ENCODE measurements around the gene CCSAP.
"Not testable (repeated sequence)": the region's sequence is repeated elsewhere in the genome, so short reads cannot be mapped to it uniquely, and the experiment has no call there.

CCSAP gene

GRCh38 chr1:229364207-229365065 lies 21.6 kb upstream of the CCSAP start:
- no peak for DNase-seq (ENCODE audit: low spot score)

GRCh38 chr1:229363723-229364122 lies 20.9 kb upstream of the CCSAP start:
- DNase-seq (ENCODE audit: low spot score), result no peak

DNA sequence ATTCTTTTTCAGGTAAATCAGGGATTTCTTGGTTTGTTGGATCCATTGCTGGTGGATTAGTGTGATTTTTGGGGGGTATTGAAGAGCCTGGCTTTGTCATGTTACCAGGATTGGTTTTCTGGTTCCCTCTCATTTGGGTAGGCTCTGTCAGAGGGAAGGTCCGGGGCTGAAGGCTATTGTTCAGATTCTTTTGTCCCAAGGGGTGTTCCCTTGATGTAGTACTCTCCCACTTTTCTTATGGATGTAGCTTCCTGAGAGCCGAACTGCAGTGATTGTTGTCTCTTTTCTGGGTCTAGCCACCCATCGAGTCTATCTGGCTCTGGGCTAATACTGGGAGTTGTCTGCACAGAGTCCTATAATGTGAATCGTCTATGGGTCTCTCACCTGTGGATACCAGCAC lies 17.6 kb upstream of the CCSAP start:
- DNase-seq (ENCODE audit: low spot score), result no peak

DNA sequence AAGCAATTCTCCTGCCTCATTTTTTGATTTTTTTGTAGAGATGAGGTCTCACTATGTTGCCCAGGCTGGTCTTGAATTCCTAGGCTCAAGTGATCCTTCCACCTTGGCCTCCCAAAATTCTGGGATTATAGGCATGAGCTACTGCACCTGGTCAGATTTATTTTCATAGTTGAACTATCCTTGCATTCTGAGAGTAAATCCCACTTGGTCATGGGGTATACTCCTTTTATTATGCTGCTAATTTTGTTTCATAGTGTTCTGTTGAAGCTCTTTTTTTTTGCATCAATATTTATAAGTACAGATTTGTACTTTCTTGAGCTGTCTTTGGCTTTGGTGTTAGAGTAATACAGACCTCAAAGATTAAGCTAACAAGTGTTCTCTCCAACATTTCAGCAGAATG lies 12.8 kb upstream of the CCSAP start:
- DNase-seq (ENCODE audit: low spot score), result no peak

- no peak for DNase-seq (ENCODE audit: low spot score)
Observed at GRCh38 chr1:229354226-229354625, 11.4 kb upstream of the CCSAP start.

DNA sequence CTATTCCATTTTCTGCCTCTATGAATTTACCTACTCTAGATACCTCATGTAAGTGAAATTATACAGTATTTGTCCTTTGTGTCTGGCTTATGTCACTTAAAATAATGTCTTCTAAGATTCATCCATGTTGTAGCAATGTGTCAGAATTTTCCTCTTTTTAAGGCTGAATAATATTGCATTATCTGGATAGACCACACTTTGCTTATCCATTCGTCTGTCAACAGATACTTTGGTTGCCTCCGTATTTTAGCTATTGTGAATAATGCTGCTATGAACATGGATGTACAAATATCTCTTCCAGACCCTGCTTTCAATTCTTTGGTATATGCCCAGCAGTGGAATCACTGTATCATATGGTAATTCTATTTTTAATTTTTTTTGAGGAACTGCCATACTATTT lies 10.1 kb upstream of the CCSAP start:
- no peak for DNase-seq (ENCODE audit: low spot score)

DNA sequence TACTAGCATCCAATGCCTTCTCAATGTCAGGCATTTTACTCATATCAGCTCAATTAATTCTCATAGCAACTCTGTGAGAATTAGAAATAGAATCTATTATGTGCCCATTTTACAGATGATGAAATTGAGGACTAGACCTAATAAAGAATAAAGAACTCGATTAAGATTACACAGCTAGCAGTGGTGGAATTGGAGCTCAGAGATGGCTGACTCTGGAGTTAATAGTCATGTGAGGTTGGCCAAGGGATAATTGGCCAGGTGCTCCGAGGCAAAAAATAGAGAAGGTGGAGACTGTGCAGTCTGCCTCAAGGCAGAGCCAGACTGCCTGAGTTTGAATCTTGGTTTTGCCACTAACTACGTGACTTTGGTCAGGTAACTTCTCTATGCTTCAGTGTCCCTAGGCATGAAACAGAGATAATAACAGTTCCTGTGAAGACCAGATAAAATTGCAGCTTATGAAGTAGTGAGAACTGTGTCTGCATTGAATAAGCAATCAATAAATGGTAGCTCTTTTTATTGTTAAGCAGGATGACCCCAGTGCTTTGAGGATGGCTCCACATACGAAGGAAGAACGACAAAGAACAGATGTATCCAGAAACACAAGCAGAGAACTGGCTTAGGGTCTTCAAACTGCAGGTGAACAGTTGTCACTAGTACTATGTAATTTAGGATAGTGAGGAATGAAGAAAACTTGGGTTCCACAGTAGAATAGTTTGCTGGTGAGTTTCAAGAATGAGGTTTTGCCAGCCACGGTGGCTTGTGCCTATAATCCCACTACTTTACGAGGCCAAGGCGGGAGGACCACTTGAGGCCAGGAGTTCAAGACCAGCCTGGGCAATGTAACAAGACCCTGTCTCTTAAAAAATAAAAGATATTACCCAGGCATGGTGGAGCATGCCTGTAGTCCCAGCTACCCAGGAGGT lies 6.9 kb upstream of the CCSAP start:
- no peak for DNase-seq (ENCODE audit: low spot score)

DNA sequence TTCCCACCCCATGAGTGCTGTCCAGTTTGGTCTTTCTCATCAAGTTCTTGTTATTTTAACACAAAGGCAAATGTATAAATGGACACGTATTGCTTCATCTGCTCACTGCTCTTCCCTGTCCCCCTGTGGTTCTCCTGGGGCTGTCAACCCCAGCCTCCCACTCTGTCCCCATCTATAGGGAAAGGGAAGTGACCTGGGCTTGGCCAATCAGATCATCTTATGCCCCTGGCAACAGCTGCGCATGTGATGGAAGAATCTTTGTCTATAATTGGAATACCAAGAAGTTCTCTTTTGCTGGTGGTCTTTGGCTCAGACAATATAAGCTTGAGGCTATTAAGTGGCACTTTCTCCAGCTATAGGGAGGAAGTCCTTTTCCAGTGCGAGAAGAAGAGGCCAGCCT lies 4.7 kb upstream of the CCSAP start:
- no peak for DNase-seq (ENCODE audit: low spot score)

DNA sequence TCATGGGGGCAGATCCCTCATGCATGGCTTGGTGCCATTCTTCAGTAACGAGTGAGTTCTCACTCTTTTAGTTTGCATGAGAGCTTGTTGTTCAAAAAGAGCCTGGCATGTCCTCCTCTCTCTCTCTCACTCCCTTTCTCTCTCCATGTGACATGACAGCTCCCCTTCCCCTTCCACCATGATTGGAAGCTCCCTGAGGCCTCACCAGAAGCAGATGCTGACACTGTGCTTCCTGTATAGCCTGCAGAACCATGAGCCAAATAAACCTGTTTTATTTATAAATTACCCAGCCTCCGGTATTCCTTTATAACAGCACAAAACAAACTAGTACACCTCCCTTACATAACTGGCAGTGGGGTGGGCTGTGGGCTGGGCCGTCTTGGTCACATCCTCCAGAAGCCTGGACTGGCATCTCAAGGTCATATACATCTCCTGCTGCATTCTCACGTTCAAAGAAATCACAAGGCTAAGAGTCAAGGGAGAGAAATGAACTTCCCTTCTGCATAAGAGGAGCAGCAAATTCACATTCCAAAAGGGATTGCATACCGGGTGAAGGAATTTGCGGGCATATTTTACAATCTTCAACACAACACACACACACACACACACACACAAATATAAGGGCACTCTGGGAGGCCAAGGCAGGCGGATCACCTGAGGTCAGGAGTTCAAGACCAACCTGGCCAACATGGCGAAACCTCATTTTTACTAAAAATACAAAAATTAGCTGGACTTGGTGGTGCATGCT lies 2.3 kb upstream of the CCSAP start:
- DNase-seq (ENCODE audit: low spot score), result no peak

DNA sequence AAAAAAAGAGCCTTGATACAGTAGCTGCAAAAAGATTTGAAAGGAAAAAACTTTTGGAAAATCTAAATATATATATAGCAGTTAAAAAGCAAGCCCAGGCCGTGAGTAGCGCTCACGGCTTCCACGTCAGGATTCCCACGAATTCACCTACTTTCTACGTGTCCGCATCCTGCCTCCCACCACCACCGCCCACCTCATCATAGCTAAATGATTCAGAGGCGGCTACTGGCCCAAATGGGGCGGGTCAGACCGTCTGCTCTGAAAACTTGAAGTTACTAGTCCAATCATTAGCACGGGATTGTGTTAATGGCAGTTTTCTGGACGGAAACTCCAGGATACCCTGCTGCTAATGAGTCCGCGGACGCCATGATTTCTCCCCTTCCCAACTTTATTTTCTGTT lies 1.3 kb upstream of the CCSAP start:
- DNase-seq (ENCODE audit: low spot score), result no peak

- peak; percentile 91 for DNase-seq (ENCODE audit: low spot score)
Observed at GRCh38 chr1:229341774-229342655, 832 bp downstream of the CCSAP start.

DNA sequence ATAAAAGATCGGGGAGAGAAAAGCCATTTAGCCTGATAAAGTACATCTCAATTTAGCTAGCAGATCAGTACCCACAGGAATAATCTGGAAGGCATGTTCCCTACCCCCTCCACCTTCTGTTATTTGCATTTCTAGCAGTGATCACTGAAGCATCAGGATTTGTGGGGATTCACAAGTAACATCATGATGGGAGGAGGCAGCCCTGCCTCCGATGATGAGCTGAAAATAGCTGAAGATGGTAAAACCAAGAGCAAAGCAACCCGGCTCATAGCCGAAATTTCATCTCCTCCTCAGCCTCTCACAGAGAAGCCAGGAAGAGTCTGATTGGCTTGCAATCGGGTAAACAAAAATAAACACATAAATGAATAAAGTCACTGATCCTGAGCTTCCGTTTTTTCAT lies 2.4 kb downstream of the CCSAP start:
- peak; percentile 27 for DNase-seq (ENCODE audit: low spot score)

- DNase-seq (ENCODE audit: low spot score), result no peak
Observed at GRCh38 chr1:229339520-229339919, 3.3 kb downstream of the CCSAP start.

- DNase-seq (ENCODE audit: low spot score), result no peak
Observed at GRCh38 chr1:229339086-229339485, 3.8 kb downstream of the CCSAP start.

DNA sequence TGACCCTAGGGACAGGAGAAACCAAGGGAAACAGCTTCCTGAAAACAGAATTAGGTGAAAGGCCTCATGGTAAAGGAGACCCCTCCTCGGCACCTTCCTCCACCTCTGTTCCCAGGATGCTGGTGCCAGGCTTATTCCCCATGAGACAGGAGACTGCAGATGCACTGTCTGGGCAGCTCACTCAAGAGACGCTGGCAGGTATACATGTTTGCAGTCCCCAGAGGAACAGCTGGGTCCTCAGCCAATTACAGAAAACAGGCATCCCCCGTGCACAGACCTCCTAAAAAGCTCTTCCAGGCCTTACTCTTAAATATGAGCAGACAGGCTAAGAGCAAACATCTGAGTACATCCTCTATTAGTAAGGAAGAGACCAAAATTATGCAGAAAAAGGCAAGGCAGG lies 6.5 kb downstream of the CCSAP start:
- no peak for DNase-seq (ENCODE audit: low spot score)

- DNase-seq (ENCODE audit: low spot score), result no peak
Observed at GRCh38 chr1:229334716-229335115, 8.1 kb downstream of the CCSAP start.

DNA sequence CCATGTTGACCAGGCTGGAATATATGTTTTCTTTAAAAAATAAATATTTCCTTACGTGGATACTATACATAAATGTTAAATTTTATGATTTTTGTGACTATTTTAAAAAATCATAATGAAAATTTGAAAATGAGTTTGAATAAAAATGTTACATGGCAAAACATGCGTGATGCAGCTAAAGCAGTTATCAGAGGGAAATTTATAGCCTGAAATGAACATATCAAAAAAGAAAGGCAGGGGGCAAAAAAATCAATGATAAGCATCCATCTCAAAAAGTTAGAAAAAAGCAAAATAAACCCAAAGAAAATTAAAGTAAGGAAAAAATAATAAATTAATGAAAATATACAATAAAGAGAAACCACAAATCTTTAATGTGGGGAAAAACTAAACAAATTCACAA lies 8.6 kb downstream of the CCSAP start:
- no peak for DNase-seq (ENCODE audit: low spot score)

DNA sequence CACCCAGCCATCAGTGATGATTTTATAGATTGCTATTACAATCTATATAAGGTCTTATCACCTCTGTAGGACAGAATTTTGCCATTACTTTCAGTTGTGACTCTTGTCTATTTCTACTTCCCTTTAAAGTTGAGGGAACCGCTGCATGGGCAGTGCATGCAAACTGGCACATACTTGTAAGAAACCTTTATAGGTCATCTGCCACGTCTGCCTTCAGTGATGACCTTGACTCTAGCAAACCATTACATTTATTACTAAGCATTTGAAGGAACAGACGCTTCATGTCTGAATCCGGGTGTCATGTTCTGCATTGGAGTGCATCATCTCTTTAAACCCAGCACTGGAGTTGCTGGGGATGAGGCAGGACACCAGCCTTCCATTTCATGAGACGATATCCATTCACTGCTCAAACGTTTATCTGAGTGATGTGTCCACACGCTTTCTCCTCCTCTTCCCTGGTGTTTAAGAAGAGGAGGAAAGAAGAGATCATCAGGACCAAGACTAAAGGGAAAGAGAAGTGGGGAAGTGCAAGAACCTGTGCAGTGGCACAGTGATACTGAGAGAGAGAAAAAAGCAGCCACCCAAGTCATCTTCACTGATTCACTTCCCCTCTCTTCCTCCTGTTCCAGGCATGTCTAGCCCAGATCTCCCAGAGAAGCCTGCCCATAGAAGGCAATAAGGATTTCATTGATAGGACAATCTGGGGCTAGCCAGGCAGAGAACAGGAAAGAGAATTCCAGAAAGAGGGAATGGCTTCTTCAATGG lies 14.1 kb downstream of the CCSAP start:
- no peak for DNase-seq (ENCODE audit: low spot score)

GRCh38 chr1:229327765-229328164 lies 15.1 kb downstream of the CCSAP start:
- not testable (repeated sequence) for DNase-seq (ENCODE audit: low spot score)

DNA sequence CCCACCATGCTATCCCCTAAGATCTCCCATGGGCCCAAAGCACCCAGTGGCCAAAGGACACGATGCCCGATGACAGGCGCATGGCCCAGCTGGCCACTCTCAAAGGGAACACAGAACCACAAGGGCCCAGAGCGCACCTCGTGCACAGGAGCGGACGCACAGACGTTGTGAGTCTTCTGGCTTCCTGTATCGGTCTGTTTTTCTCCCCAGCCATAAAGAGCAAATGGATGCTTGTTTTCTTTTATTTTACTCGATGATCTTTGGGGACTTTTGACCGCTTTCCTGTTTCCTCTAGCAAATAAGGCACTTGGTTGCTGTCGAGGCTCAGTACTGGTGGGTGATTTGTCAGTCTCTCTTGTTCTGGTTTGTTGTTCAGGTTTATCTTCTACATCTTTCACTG lies 16.2 kb downstream of the CCSAP start:
- DNase-seq (ENCODE audit: low spot score), result no peak

Data from globus pallidus (tissue), 1 donor.